ENCODE data around the gene DNAJB12. TPM values are rescaled to one million over a fixed set of nuclear protein-coding genes. Genes with fewer than 3 reads are reported as not detected.
A peak's percentile ranks its signal among the peaks of the same experiment; 100 is the strongest.

The DNAJB12 gene
- total RNA-seq, 1 experiment from 2014 or later, result 25.8 TPM

GRCh38 chr10:72309290-72310240, 45.2 kb downstream of the DNAJB12 start:
- peak overlapping the region; percentile 52 for H3K4me2 ChIP-seq (ENCODE audit: low read length)
- H3K27ac ChIP-seq (ENCODE audit: low read depth, low read length), result peak overlapping the region; percentile 54
- H3K36me3 ChIP-seq (ENCODE audit: control insufficient read depth in 1 of 2, insufficient read depth in 2 of 2, low read length in 2 of 2), result no peaks in the 10 kb centered on the region
- ATAC-seq, result 0 out of 2 replicates have a peak, but pooled peaks have one; percentile 6
- H3K9me2 ChIP-seq (ENCODE audit: insufficient read depth), result no peaks in the 10 kb centered on the region
- intact Hi-C loops (cut with micrococcal nuclease), result no loop called here
- no peaks in the 10 kb centered on the region for H3K9me3 ChIP-seq (ENCODE audit: control insufficient read depth in 1 of 2, insufficient read depth in 1 of 2, low read depth in 1 of 2, low read length in 2 of 2)
- H2AFZ ChIP-seq (ENCODE audit: low read depth, low read length, poor library complexity, severe bottlenecking), result peak overlapping the region; percentile 84
- ChIA-PET RAD21 (ENCODE audit: low non-redundant PET in 1 of 2, low total read pairs in 2 of 2, uncharacterized antibody in 2 of 2, unreplicated experiment in 2 of 2) (no interaction called here), POLR2A (interaction anchor here (1.0 to 6.4 kb wide), 11 partner anchors 11 to 97 kb away, joined by 3 to 69 read pairs (median 9); partner anchors contain the start of gene DDIT4), CTCF (interaction anchor here (1.7 kb wide), 1 partner anchor 184 kb away, joined by 5 read pairs; no protein-coding TSS in a partner anchor)
- H4K20me1 ChIP-seq (ENCODE audit: insufficient read depth), result no peaks in the 10 kb centered on the region
- no peaks in the 10 kb centered on the region for H3K27me3 ChIP-seq (ENCODE audit: insufficient read depth, low read length)
- no TSS peak for BruUV-seq (replicated peaks)
- H3K4me3 ChIP-seq (replicated peaks in 1 of 2; ENCODE audit: low read depth in 1 of 2, low read length in 2 of 2), result no peak overlapping the region
- DNase-seq (ENCODE audit: low read depth, low spot score), result no peak
- peak overlapping the region; percentile 22; the same call in 1 of the 2 replicates for H3K9ac ChIP-seq (ENCODE audit: low read length)
- H3K4me1 ChIP-seq (ENCODE audit: control insufficient read depth in 1 of 2, insufficient read depth in 2 of 2, low read length in 2 of 2), result peaks cover 30 to 53% of the 10 kb centered on the region in 2 experiments
- TF ChIP-seq FOSL1 (IDR thresholded peaks at IDR 0.05; ENCODE audit: low read depth), result no peak
- no peak for TF ChIP-seq SP1 (IDR thresholded peaks at IDR 0.05; ENCODE audit: low read depth)
- TF ChIP-seq POLR2A (IDR thresholded peaks at IDR 0.05; ENCODE audit: borderline replicate concordance, extremely low read depth, insufficient read depth, insufficient read length), result peak; percentile 25
- no peak for TF ChIP-seq CTCF (IDR thresholded peaks at IDR 0.05 in 2 of 3, conservative IDR thresholded peaks at IDR 0.05 in 1 of 3; ENCODE audit: borderline replicate concordance in 1 of 3, insufficient read depth in 1 of 3, low read depth in 2 of 3, low read length in 2 of 3)
- TF ChIP-seq SIN3A (IDR thresholded peaks at IDR 0.05; ENCODE audit: low read depth), result no peak
- no peak for TF ChIP-seq EZH2phosphoT487 (IDR thresholded peaks at IDR 0.05; ENCODE audit: borderline replicate concordance)
- no peak for TF ChIP-seq ATF3 (IDR thresholded peaks at IDR 0.05)
- no peaks in the 10 kb centered on the region for H3K79me2 ChIP-seq (ENCODE audit: insufficient read depth, low read length)

Data from HCT116 (cell line).